Mammary epithelial cell (primary cell): ENCODE results near the gene SLC44A3.

Experiments used
- EZH2 ChIP-seq: IDR thresholded peaks from 2 replicates; pipeline ENCODE4 v1.6.1; 2012; ENCODE audit warnings: low read length, inconsistent platforms, borderline replicate concordance
- TF ChIP-seq, protein P1 (sequence below), 2 donors: IDR thresholded peaks in 1 of 2; conservative IDR thresholded peaks in 1 of 2; 2 replicates each; pipeline ENCODE4 v1.5.1; 2011 to 2012; ENCODE audit warnings: inconsistent platforms in 2 of 2, low read length in 2 of 2, mild to moderate bottlenecking in 2 of 2, control low read depth in 1 of 2, low read depth in 1 of 2; ENCODE audit not compliant: insufficient read depth in 1 of 2; ENCODE audit errors: extremely low read depth in 1 of 2

DNA sequence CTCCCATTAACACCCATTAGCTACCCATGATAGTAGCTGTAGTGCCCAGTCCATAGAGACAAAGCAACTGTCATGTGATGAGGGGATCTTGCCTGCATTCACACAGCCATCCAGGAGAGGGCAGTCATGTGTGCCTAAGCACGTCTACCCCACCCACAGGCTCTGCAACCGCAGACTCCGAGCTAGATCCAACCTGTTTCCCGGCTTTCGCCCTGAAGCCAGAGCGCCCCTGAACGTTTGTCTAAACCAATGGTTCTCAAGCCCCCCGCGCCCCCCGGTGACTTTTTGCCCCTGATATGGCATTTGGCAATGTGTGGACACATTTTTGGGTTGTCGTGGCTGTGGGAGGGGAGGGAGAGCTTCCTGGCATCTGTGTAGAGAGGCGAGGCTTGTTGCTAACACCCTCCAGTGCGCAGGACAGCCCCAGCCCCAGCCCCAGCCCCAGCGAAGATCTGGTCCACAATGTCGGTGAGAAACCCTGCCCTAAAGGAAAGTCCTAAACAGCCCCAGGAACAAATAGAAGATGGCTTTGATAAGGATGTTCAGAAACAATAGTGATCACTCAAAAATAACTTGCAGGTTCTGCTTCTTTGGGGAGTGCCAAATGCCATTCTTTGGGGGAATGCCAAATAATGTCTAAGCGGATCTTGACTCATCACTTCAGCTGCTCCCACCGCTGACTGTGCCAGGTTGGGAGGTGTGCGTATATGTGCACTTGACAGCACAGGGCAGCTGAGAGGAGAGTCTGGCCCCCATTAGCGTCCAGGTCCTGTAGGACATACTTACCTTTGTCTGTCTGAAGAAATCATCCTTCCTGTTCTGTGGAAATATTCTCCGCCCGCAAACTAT is 34.5 kb downstream of the SLC44A3 start:
- TF ChIP-seq, protein P1, sequence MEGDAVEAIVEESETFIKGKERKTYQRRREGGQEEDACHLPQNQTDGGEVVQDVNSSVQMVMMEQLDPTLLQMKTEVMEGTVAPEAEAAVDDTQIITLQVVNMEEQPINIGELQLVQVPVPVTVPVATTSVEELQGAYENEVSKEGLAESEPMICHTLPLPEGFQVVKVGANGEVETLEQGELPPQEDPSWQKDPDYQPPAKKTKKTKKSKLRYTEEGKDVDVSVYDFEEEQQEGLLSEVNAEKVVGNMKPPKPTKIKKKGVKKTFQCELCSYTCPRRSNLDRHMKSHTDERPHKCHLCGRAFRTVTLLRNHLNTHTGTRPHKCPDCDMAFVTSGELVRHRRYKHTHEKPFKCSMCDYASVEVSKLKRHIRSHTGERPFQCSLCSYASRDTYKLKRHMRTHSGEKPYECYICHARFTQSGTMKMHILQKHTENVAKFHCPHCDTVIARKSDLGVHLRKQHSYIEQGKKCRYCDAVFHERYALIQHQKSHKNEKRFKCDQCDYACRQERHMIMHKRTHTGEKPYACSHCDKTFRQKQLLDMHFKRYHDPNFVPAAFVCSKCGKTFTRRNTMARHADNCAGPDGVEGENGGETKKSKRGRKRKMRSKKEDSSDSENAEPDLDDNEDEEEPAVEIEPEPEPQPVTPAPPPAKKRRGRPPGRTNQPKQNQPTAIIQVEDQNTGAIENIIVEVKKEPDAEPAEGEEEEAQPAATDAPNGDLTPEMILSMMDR (conservative IDR thresholded peaks at IDR 0.05 in 1 of 2, IDR thresholded peaks at IDR 0.05 in 1 of 2; ENCODE audit: extremely low read depth in 1 of 2, insufficient read depth in 1 of 2, low read depth in 1 of 2, low read length in 2 of 2): peak; percentile 91 to 96
- no peak for TF ChIP-seq EZH2
